IMR-90 (cell line): ENCODE data around the gene THEM5. TPM values are rescaled to one million over a fixed set of nuclear protein-coding genes. Genes with fewer than 3 reads are reported as not detected.

ENCODE experiments used
- ATAC-seq: fragments of 200-7000 bp; cut with Tn5 transposase; 2 replicates; pipeline ENCODE4 v1.9.1; 2020; ENCODE audit warnings: low read depth, mild to moderate bottlenecking, moderate library complexity
- BruUV-seq: library from RNA; stranded (reverse); fragments of 400-500 nt; replicated peaks from 2 replicates; lab custom pipeline; 2021; lab: Mats Ljungman, UMichigan
- CTCF ChIA-PET: fragments of 300-600 bp; formaldehyde crosslinking; extraction: SDS; loops from one replicate; lab custom pipeline; 2021; ENCODE audit warnings: antibody characterized with exemption; lab: Yijun Ruan, JAX
- POLR2A ChIA-PET: fragments of 300-600 bp; sonication (Branson Sonifier 250); formaldehyde crosslinking; loops from one replicate; lab custom pipeline; 2022; ENCODE audit warnings: antibody characterized with exemption; ENCODE audit not compliant: unreplicated experiment; lab: Charles Lee
- DNase-seq: peaks from one replicate; pipeline ENCODE4 v3.0.0; 2013
- H2AFZ ChIP-seq: replicated peaks from 2 replicates; pipeline ENCODE3; 2013; ENCODE audit warnings: low read length, mild to moderate bottlenecking; ENCODE audit not compliant: poor library complexity
- H2AK5ac ChIP-seq: 2 replicates; pipeline ENCODE4 v1.6.1; 2013; ENCODE audit warnings: low read depth, low read length, inconsistent platforms
- H2AK9ac ChIP-seq: replicated peaks from 2 replicates; pipeline ENCODE3; 2013; ENCODE audit warnings: mild to moderate bottlenecking, low read depth, low read length, moderate library complexity; ENCODE audit not compliant: poor library complexity
- H2BK120ac ChIP-seq: 2 replicates; pipeline ENCODE4 v1.6.1; 2013; ENCODE audit warnings: low read depth, low read length, inconsistent platforms
- H2BK15ac ChIP-seq: 3 replicates; pipeline ENCODE4 v1.6.1; 2013; ENCODE audit warnings: low read depth, low read length, inconsistent platforms
- H2BK20ac ChIP-seq: 2 replicates; pipeline ENCODE4 v1.6.1; 2013; ENCODE audit warnings: low read depth, mild to moderate bottlenecking, inconsistent platforms, low read length, moderate library complexity
- H2BK5ac ChIP-seq: 2 replicates; pipeline ENCODE4 v1.6.1; 2013; ENCODE audit warnings: mild to moderate bottlenecking, low read depth, low read length, inconsistent platforms; ENCODE audit not compliant: poor library complexity, severe bottlenecking
- H3K14ac ChIP-seq: replicated peaks from 2 replicates; pipeline ENCODE4 v1.6.1; 2013; ENCODE audit warnings: low read depth, low read length, inconsistent platforms
- H3K18ac ChIP-seq: 2 replicates; pipeline ENCODE4 v1.6.1; 2013; ENCODE audit warnings: low read depth, low read length, control low read depth
- H3K23ac ChIP-seq: 2 replicates; pipeline ENCODE4 v1.6.1; 2013; ENCODE audit warnings: low read depth, low read length, inconsistent platforms
- H3K27ac ChIP-seq: 2 replicates; pipeline ENCODE4 v1.5.1; 2013; ENCODE audit warnings: mild to moderate bottlenecking, control low read depth, low read length; ENCODE audit not compliant: insufficient read depth
- H3K27me3 ChIP-seq: 2 replicates; pipeline ENCODE4 v1.6.1; 2013; ENCODE audit warnings: low read length; ENCODE audit not compliant: control insufficient read depth, insufficient read depth
- H3K36me3 ChIP-seq: 2 replicates; pipeline ENCODE4 v1.6.1; 2013; ENCODE audit warnings: low read length, mixed read lengths; ENCODE audit not compliant: control insufficient read depth, insufficient read depth
- H3K4ac ChIP-seq: 2 replicates; pipeline ENCODE4 v1.6.1; 2013; ENCODE audit warnings: low read depth, low read length, inconsistent platforms
- H3K4me1 ChIP-seq: 2 replicates; pipeline ENCODE4 v1.6.1; 2013; ENCODE audit warnings: low read length, mixed read lengths; ENCODE audit not compliant: control insufficient read depth, insufficient read depth
- H3K4me2 ChIP-seq: 2 replicates; pipeline ENCODE4 v1.6.1; 2013; ENCODE audit warnings: low read depth, mild to moderate bottlenecking, control low read depth, low read length, moderate library complexity
- H3K4me3 ChIP-seq: 2 replicates; pipeline ENCODE4 v1.5.1; 2013; ENCODE audit warnings: low read depth, mild to moderate bottlenecking, control low read depth, low read length, moderate library complexity; ENCODE audit not compliant: insufficient read depth
- H3K56ac ChIP-seq: 2 replicates; pipeline ENCODE4 v1.6.1; 2013; ENCODE audit warnings: low read length, inconsistent platforms; ENCODE audit not compliant: insufficient read depth; ENCODE audit errors: extremely low read depth
- H3K79me1 ChIP-seq, 2 experiments: 2 replicates each; pipeline ENCODE4 v1.6.1; 2013; ENCODE audit warnings: low read length in 2 of 2, inconsistent platforms in 1 of 2, low read depth in 1 of 2
- H3K9ac ChIP-seq: 2 replicates; pipeline ENCODE4 v1.6.1; 2013; ENCODE audit warnings: low read depth, low read length, control low read depth
- H3K9me1 ChIP-seq: 2 replicates; pipeline ENCODE4 v1.6.1; 2013; ENCODE audit warnings: low read length, inconsistent platforms; ENCODE audit not compliant: insufficient read depth
- H3K9me3 ChIP-seq: 2 replicates; pipeline ENCODE4 v1.6.1; 2013; ENCODE audit warnings: low read length; ENCODE audit not compliant: control insufficient read depth, insufficient read depth
- H4K20me1 ChIP-seq: 2 replicates; pipeline ENCODE4 v1.6.1; 2013; ENCODE audit warnings: low read length, inconsistent platforms; ENCODE audit not compliant: insufficient read depth
- H4K5ac ChIP-seq: 2 replicates; pipeline ENCODE4 v1.6.1; 2013; ENCODE audit warnings: mild to moderate bottlenecking, low read depth, low read length, control low read depth
- H4K8ac ChIP-seq, 2 experiments: 2 replicates each; pipeline ENCODE4 v1.6.1; 2013; ENCODE audit warnings: low read depth in 2 of 2, low read length in 2 of 2, control low read depth in 1 of 2, inconsistent platforms in 1 of 2
- H4K91ac ChIP-seq: 2 replicates; pipeline ENCODE4 v1.6.1; 2013; ENCODE audit warnings: low read depth, low read length, inconsistent platforms; ENCODE audit not compliant: insufficient read depth
- BHLHE40 ChIP-seq: fragments of 150-350 bp; IDR thresholded peaks from 2 replicates; pipeline ENCODE4 v1.6.1; 2016; ENCODE audit warnings: mild to moderate bottlenecking, low read depth, low read length
- CEBPB ChIP-seq: IDR thresholded peaks from 2 replicates; pipeline ENCODE4 v1.6.1; 2012; ENCODE audit warnings: low read depth, low read length, improper control_type of control experiment
- CHD1 ChIP-seq: IDR thresholded peaks from 2 replicates; pipeline ENCODE4 v1.6.1; 2012; ENCODE audit warnings: low read depth, low read length, improper control_type of control experiment
- ELK1 ChIP-seq: fragments of 150-350 bp; IDR thresholded peaks from 2 replicates; pipeline ENCODE4 v1.6.1; 2016; ENCODE audit warnings: low read depth, mild to moderate bottlenecking, low read length, moderate library complexity, borderline replicate concordance
- FOS ChIP-seq: fragments of 150-350 bp; IDR thresholded peaks from 2 replicates; pipeline ENCODE4 v1.6.1; 2016; ENCODE audit warnings: low read depth, low read length
- MAZ ChIP-seq: IDR thresholded peaks from 2 replicates; pipeline ENCODE4 v1.6.1; 2012; ENCODE audit warnings: low read depth, mild to moderate bottlenecking, low read length, improper control_type of control experiment, moderate library complexity, borderline replicate concordance
- MXI1 ChIP-seq: IDR thresholded peaks from 2 replicates; pipeline ENCODE4 v1.6.1; 2012; ENCODE audit warnings: low read depth, mild to moderate bottlenecking, low read length, moderate library complexity, borderline replicate concordance
- NFE2L2 ChIP-seq: fragments of 150-350 bp; IDR thresholded peaks from 2 replicates; pipeline ENCODE4 v1.6.1; 2016; ENCODE audit warnings: low read depth, mild to moderate bottlenecking, low read length
- RCOR1 ChIP-seq: IDR thresholded peaks from 2 replicates; pipeline ENCODE4 v1.6.1; 2012; ENCODE audit warnings: mild to moderate bottlenecking, low read length, improper control_type of control experiment; ENCODE audit not compliant: insufficient replicate concordance
- RFX5 ChIP-seq: IDR thresholded peaks from 2 replicates; pipeline ENCODE4 v1.8.0; 2012; ENCODE audit warnings: low read depth, mild to moderate bottlenecking, low read length, moderate library complexity
- SMC3 ChIP-seq: fragments of 150-350 bp; IDR thresholded peaks from 2 replicates; pipeline ENCODE4 v1.6.1; 2016; ENCODE audit warnings: low read depth, mild to moderate bottlenecking, antibody characterized with exemption, low read length, moderate library complexity
- WGBS, 2 experiments: methylation state at CpG; one replicate each; pipeline versions ENCODE4 v1.1.5 to v1.1.7; 2013; ENCODE audit warnings: missing lambda C conversion rate in 2 of 2; ENCODE audit not compliant: insufficient read length in 1 of 2; ENCODE audit errors: extremely low coverage in 2 of 2; 5-methylcytosine and 5-hydroxymethylcytosine counted together
- dilution Hi-C: fragments of 300-500 bp; cut with HindIII; formaldehyde crosslinking; loops from one replicate; pipeline ENCODE4 v1.14.3; 2018; ENCODE audit warnings: low sequenced_read_pairs; ENCODE audit not compliant: unreplicated experiment
- in situ Hi-C: fragments of 300-500 bp; cut with MboI; formaldehyde crosslinking; loops from 3 replicates; pipeline ENCODE4 v1.14.3; 2019; ENCODE audit warnings: low sequenced_read_pairs, inconsistent platforms, mixed read lengths
- intact Hi-C: fragments of 100-400 bp; cut with micrococcal nuclease; formaldehyde crosslinking; loops from 2 replicates; pipeline ENCODE4 v1.10.0; 2022
- polyA plus RNA-seq, 3 experiments: library from polyadenylated mRNA; depleted of rRNA; stranded (reverse); fragments of >200 nt; gene quantifications; 2 replicates each; pipeline ENCODE4 v1.2.3, GENCODE V29; 2012; ENCODE audit warnings: low replicate concordance in 1 of 3
- total RNA-seq: library from RNA; depleted of rRNA; stranded (reverse); fragments of >200 nt; gene quantifications from 2 replicates; pipeline ENCODE4 v1.2.3, GENCODE V29; 2012

THEM5 gene
- total and polyA plus RNA-seq, 2 of the 4 experiments (the other 2 are of a cell fraction), result not detected

- Histone ChIP-seq H3K9me3 (peaks cover 3% of the 10 kb centered on the region), H3K27ac (no peak overlapping the region), H2BK5ac (no peak overlapping the region), H2BK15ac (no peak overlapping the region), H2AK9ac (no peak overlapping the region), H3K9ac (no peak overlapping the region), H3K4ac (no peak overlapping the region), H3K14ac (no peak overlapping the region), H4K20me1 (no peaks in the 10 kb centered on the region; the same call in 1 of the 2 replicates), H3K4me3 (no peak overlapping the region), H3K18ac (no peak overlapping the region), H4K5ac (no peak overlapping the region), H4K8ac (no peak overlapping the region), H3K56ac (no peak overlapping the region), H2BK120ac (no peak overlapping the region), H3K9me1 (no peaks in the 10 kb centered on the region; the same call in 1 of the 2 replicates), H3K79me1 (peaks cover 1 to 11% of the 10 kb centered on the region in 2 experiments; a peak in 3 of 4 replicates), H2AFZ (no peak overlapping the region), H3K23ac (no peak overlapping the region), H4K91ac (no peak overlapping the region), H3K27me3 (no peaks in the 10 kb centered on the region), H3K4me2 (no peak overlapping the region), H2AK5ac (no peak overlapping the region), H3K36me3 (peaks cover under 1% of the 10 kb centered on the region; the same call in 1 of the 2 replicates), H3K4me1 (no peaks in the 10 kb centered on the region; the same call in 1 of the 2 replicates), H2BK20ac (no peak overlapping the region)
- TF ChIP-seq RCOR1 (no peak), SMC3 (no peak), MXI1 (no peak), BHLHE40 (no peak), CHD1 (no peak), ELK1 (no peak), RFX5 (no peak), CEBPB (no peak), FOS (no peak), NFE2L2 (no peak), MAZ (no peak)
- no peak for ATAC-seq
- dilution Hi-C loops (loop anchor here (25.0 kb wide), 1 partner anchor 111 kb away; the partner anchor contains the start of gene TDRKH), intact Hi-C loops (no loop called here), in situ Hi-C loops (no loop called here)
- POLR2A ChIA-PET, result no interaction called here
- no TSS peak for BruUV-seq
- CTCF ChIA-PET, result interaction anchor here (0.6 kb wide), 1 partner anchor 20 kb away, joined by 3 read pairs; no protein-coding TSS in a partner anchor
- 77% methylated on average over 2 of the region's 2 CpGs; no CpG with 5 or more reads in 1 of the 2 experiments for WGBS, 2 experiments
- DNase-seq, result no peak
Observed at GRCh38 chr1:151898519-151898991, 45.0 kb upstream of the THEM5 start.
